HS-27A (cell line): Measurements from ENCODE around the gene FOXD4L3.
"Not testable (repeated sequence)": the region's sequence is repeated elsewhere in the genome, so short reads cannot be mapped to it uniquely, and the experiment has no call there.

Experiments used
- DNase-seq: peaks from one replicate; pipeline ENCODE4 v3.0.0-alpha.2; 2012; ENCODE audit warnings: low read depth, missing footprints

The FOXD4L3 gene

GRCh38 chr9:68302567-68302966, at the start of gene FOXD4L3:
Gene FOXD4L3, plus strand, starts transcription at chr9:68302867. Its CDS starts 85 bp downstream, at chr9:68302952.
- not testable (repeated sequence) for DNase-seq

- DNase-seq = not testable (repeated sequence)
Observed at GRCh38 chr9:68281041-68281440, 21.6 kb upstream of the FOXD4L3 start.

GRCh38 chr9:68303771-68304170, 1.1 kb downstream of the FOXD4L3 start:
- DNase-seq = not testable (repeated sequence)

GRCh38 chr9:68304212-68304611, 1.5 kb downstream of the FOXD4L3 start:
- DNase-seq = not testable (repeated sequence)

DNA sequence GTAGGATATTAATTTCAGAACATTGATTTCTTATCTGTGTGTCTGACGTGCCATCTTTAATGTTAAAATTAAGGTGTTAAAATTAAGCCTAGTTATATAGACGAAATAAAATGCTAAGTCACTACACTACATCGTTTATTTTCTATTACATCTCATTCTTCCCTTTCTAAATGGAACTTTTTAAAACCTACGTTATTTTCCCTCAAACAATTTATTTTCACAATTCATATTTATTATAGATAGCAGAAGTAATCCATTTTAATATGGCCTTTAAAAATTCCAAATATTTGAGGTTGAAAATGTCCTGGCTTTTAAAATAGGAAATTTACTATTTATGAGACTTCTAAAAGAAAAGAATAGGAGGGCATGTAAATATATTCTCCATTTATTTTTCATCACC, 2.1 kb downstream of the FOXD4L3 start:
- not testable (repeated sequence) for DNase-seq

DNA sequence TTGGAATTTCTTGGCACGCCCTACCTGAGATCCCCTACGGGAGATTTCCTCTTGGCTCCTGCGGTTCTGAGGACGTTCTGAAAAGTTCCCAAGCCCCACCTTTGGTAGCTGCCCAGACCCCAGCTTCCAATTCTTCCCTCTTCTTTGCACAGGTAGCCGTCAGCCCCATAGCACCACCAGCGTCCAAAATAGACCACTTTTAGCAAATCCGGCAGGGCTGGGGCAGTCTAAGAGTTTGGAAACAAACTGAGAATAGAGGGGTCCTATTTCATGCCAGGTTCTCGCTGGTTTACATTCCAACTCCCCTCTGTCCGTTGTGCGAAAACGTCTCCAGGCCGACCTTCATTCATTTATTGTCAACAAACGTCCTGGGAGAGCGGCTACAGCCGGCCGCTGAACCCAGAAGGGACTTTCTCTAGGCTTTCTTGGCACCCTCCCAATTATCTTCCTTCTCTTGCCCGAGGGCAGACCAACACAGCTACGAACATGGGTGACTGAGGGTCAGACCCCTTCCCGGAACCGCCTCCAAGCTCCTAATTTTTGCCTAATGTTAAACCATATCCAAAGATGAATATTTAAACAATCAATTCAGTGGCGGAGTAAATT, 3.1 kb downstream of the FOXD4L3 start:
- not testable (repeated sequence) for DNase-seq

GRCh38 chr9:68306391-68306964, 3.8 kb downstream of the FOXD4L3 start:
- not testable (repeated sequence) for DNase-seq

DNA sequence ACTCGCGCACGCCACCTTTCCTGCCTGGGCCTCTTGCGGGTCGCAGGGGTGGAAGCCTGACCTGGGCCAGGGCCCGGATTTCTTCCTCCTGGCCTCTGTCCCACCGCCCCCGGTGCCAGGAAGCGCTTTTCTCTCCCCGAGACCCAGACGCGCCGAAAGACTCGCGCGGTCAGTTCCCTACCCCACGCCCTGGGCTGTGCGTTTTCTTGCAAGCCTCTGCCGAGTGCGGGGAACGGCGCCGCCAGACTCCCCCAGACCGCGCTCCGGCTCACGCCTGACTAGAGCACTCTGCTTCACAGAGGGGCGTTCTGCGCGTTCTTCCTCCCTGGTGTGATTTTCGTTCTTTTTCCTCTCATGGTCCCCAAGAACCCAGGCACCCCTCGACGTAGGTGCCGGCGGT, 4.5 kb downstream of the FOXD4L3 start:
- DNase-seq = not testable (repeated sequence)

GRCh38 chr9:68307654-68308053, 5.0 kb downstream of the FOXD4L3 start:
- DNase-seq = not testable (repeated sequence)

- not testable (repeated sequence) for DNase-seq
Observed at GRCh38 chr9:68311208-68311607, 8.5 kb downstream of the FOXD4L3 start.

DNA sequence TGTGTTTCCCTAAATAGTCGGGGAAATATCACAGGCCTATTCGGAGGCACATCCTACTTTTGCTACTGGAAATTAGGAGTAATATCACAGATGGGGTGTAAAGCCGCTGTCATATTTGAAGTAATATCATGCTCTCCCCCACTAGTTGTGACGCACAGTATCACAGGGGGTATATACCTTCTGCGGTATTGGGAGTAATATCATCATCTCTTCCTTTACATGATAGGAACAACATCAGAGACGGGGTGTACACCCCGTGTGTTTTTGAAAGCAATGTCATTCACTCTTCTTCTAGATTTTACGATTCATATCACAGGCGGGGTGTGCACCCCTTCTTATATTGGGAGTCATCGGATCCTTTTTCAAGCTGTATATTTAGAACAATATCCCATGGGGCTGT, 15.5 kb downstream of the FOXD4L3 start:
- DNase-seq = not testable (repeated sequence)

- not testable (repeated sequence) for DNase-seq
Observed at GRCh38 chr9:68323749-68324148, 21.1 kb downstream of the FOXD4L3 start.

GRCh38 chr9:68324518-68324917, 21.9 kb downstream of the FOXD4L3 start:
- not testable (repeated sequence) for DNase-seq

DNA sequence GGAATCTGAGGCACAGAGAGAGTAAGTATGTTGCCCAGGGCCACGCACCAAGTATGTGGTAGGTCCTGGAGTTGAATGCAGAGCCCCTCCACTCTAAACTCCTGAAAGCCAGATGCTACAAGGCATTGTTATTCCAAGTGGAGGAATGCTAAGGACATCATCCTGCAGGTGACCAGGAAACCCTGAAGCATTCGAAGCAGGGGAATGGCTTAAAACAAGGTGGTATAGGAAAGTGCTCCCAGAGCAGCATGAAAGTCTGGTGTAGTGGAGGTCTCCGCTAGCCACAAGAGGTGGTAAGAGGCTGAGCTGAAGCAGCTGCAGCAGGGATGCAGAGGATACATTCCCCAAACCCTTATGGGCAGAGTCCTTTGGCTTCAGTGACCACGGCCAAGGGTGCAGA, 26.4 kb downstream of the FOXD4L3 start:
- DNase-seq = not testable (repeated sequence)

GRCh38 chr9:68330531-68331173, 28.0 kb downstream of the FOXD4L3 start:
- DNase-seq = not testable (repeated sequence)

DNA sequence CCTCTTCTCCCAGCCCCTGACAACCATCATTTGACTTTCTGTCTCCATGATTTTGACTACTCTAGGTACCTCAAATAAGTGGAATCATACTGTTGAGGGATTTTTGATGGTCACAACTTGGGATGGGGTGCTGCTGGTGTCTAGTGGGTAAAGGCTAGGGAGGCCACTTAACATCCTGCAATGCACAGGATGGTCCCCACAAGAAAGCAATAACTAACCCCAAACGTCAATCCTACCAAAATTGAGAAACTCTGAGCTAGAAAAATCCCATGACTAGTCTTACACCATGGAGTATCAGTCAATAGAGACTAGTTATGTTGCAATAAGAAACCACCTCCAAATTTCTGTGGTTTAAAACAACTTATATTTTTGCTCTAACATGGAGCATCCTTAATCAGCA, 29.5 kb downstream of the FOXD4L3 start:
- DNase-seq = not testable (repeated sequence)

DNA sequence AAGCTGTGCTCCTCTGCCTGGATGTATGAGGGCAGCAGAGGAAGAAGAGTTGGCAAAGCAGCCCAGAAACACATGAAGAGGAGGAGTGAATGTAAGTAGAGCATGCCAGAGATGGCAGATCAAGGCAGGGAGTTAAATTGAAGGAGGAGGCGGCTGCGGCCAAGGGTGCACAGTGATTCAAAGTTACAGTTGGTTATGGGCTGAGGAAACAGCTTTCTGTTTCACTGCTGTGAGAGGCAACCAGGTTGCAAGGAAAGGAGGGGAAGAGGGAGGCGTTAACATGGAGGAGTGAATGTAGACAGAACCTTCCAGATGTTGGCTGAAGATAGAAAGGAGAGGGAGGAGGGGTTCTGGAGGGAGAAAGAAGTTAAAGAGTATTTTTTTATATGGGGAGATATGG, 33.3 kb downstream of the FOXD4L3 start:
- DNase-seq = not testable (repeated sequence)

DNA sequence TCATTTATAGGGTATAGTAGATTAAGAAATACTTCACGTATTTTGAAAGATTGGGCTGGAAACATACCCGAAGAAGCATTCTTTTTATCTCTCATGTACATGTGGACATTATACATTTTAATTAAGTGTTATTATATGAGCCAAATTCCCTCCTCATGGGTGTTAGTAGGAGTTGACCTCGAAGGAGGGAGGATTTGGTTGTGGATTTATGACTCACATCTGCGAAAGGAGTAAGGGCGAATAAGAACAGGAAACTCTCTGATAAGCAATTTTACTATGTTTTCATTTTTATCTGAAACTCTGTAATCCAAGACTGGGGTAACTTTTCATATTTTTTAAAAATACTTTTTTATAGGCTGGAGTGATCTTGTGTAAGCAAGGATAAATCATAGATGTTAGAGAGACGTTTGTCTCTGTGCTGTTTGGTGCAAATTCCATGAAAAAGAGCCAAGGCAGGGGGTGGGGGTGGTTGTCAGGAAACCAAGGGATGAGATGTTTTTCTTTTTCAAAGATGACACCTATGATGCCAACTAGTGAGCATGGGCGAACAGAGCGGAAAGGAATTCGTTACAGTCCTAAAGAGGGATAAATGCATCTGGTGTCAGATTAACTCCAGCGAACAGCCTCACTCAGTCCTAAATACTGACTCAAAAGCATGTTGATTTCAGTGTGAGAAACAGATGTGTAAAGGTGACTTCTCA, 34.1 kb downstream of the FOXD4L3 start:
- not testable (repeated sequence) for DNase-seq

DNA sequence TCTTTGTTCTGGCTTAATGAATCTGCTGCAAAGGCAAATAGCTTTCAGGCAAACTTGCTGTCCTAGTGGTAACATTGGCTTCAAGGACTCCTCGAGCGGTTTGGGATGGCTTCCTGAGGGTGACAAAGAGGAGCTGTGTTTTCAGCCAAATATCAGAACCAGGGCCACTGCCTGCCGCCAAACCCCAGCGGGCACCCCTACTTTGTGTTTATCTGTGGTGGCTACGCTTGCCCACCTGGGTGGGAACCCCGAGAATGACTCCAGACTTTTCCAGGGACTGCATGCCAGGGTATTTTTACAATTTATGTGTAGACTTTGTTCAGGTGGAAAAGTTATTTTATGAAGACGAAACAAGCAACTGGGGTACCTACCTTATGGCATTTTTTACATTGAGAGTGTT, 35.3 kb downstream of the FOXD4L3 start:
- not testable (repeated sequence) for DNase-seq

- DNase-seq = not testable (repeated sequence)
Observed at GRCh38 chr9:68342265-68343025, 39.8 kb downstream of the FOXD4L3 start.

- not testable (repeated sequence) for DNase-seq
Observed at GRCh38 chr9:68343242-68343641, 40.6 kb downstream of the FOXD4L3 start.

DNA sequence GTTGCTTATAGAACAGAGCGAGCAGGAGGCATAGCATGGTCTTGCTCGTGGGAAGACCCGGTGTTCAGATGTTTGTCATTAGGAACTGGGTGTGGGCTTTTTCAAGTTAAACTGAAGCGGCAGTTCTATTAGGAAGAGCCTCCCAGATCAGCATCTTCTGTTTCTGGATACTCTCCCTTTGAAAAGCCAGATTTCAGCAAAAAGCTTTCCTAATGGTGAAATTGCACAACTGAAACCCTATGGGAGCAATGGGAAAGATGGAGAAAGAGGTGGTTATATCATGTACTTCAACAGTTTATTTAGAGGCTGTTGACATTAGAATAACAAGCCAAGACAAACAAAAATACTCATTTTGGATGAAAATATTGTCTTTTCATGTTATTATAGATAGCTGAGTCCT, 41.3 kb downstream of the FOXD4L3 start:
- not testable (repeated sequence) for DNase-seq
